ENCODE results near the gene TBX22.
"Not testable (repeated sequence)": the region's sequence is repeated elsewhere in the genome, so short reads cannot be mapped to it uniquely, and the experiment has no call there.

TBX22 gene

GRCh38 chrX:80014141-80014940 is at the start of gene TBX22:
TBX22 (plus strand) TSS chrX:80014753; CDS start chrX:80022270, 7,517 bp downstream.
- no peaks in the 10 kb centered on the region for H3K4me1 Mint-ChIP-seq (ENCODE audit: low read depth)
- intact Hi-C loops (cut with micrococcal nuclease) = no loop called here
- no peak within 1 kb of the TSS for H3K4me3 Mint-ChIP-seq
- peaks cover 9% of the 10 kb centered on the region for H3K9me3 Mint-ChIP-seq
- no peaks in the 10 kb centered on the region for H3K36me3 Mint-ChIP-seq (ENCODE audit: low read depth)
- no peak within 1 kb of the TSS for H3K27ac Mint-ChIP-seq
- H3K27me3 Mint-ChIP-seq = peaks cover 1% of the 10 kb centered on the region

- Mint-ChIP-seq H3K36me3 (ENCODE audit: low read depth) (no peaks in the 10 kb centered on the region), H3K4me3 (no peak overlapping the region), H3K9me3 (peaks cover 19% of the 10 kb centered on the region), H3K4me1 (ENCODE audit: low read depth) (no peaks in the 10 kb centered on the region), H3K27ac (no peak overlapping the region), H3K27me3 (no peaks in the 10 kb centered on the region)
- intact Hi-C loops (cut with micrococcal nuclease) = no loop called here
Observed at GRCh38 chrX:79975605-79976004, 38.9 kb upstream of the TBX22 start.

- Mint-ChIP-seq H3K27me3 (no peaks in the 10 kb centered on the region), H3K4me1 (ENCODE audit: low read depth) (no peaks in the 10 kb centered on the region), H3K9me3 (no peaks in the 10 kb centered on the region), H3K4me3 (no peak overlapping the region), H3K27ac (no peak overlapping the region), H3K36me3 (ENCODE audit: low read depth) (no peaks in the 10 kb centered on the region)
- intact Hi-C loops (cut with micrococcal nuclease) = no loop called here
Observed at GRCh38 chrX:80004458-80004857, 10.1 kb upstream of the TBX22 start.

GRCh38 chrX:80011522-80011921 is 3.0 kb upstream of the TBX22 start:
- H3K9me3 Mint-ChIP-seq = peaks cover 9% of the 10 kb centered on the region
- H3K36me3 Mint-ChIP-seq (ENCODE audit: low read depth) = no peaks in the 10 kb centered on the region
- no peak overlapping the region for H3K4me3 Mint-ChIP-seq
- H3K27ac Mint-ChIP-seq = no peak overlapping the region
- intact Hi-C loops (cut with micrococcal nuclease) = no loop called here
- no peaks in the 10 kb centered on the region for H3K4me1 Mint-ChIP-seq (ENCODE audit: low read depth)
- peaks cover 1% of the 10 kb centered on the region for H3K27me3 Mint-ChIP-seq

- Mint-ChIP-seq H3K4me3 (no peak overlapping the region), H3K4me1 (ENCODE audit: low read depth) (no peaks in the 10 kb centered on the region), H3K36me3 (ENCODE audit: low read depth) (no peaks in the 10 kb centered on the region), H3K27me3 (peaks cover 1% of the 10 kb centered on the region), H3K9me3 (peaks cover 9% of the 10 kb centered on the region), H3K27ac (no peak overlapping the region)
- intact Hi-C loops (cut with micrococcal nuclease) = no loop called here
Observed at GRCh38 chrX:80016182-80016581, 1.6 kb downstream of the TBX22 start.

GRCh38 chrX:80021621-80022020 is 7.1 kb downstream of the TBX22 start:
- H3K27ac Mint-ChIP-seq = no peak overlapping the region
- H3K4me1 Mint-ChIP-seq (ENCODE audit: low read depth) = no peaks in the 10 kb centered on the region
- intact Hi-C loops (cut with micrococcal nuclease) = no loop called here
- no peaks in the 10 kb centered on the region for H3K9me3 Mint-ChIP-seq
- peaks cover 22% of the 10 kb centered on the region for H3K27me3 Mint-ChIP-seq
- no peaks in the 10 kb centered on the region for H3K36me3 Mint-ChIP-seq (ENCODE audit: low read depth)
- H3K4me3 Mint-ChIP-seq = no peak overlapping the region

GRCh38 chrX:80022363-80023031 is 7.9 kb downstream of the TBX22 start:
- no peak overlapping the region for H3K27ac Mint-ChIP-seq
- H3K9me3 Mint-ChIP-seq = no peaks in the 10 kb centered on the region
- H3K27me3 Mint-ChIP-seq = peaks cover 22% of the 10 kb centered on the region

GRCh38 chrX:80026116-80026515 is 11.6 kb downstream of the TBX22 start:
- H3K27me3 Mint-ChIP-seq = peaks cover 22% of the 10 kb centered on the region
- H3K27ac Mint-ChIP-seq = no peak overlapping the region
- no peaks in the 10 kb centered on the region for H3K36me3 Mint-ChIP-seq (ENCODE audit: low read depth)

More at GRCh38 chrX:80022363-80023031, 7.9 kb downstream of the TBX22 start:
- H3K36me3 Mint-ChIP-seq (ENCODE audit: low read depth) = no peaks in the 10 kb centered on the region
- H3K4me3 Mint-ChIP-seq = no peak overlapping the region
- intact Hi-C loops (cut with micrococcal nuclease) = no loop called here
- H3K4me1 Mint-ChIP-seq (ENCODE audit: low read depth) = no peaks in the 10 kb centered on the region

GRCh38 chrX:80066156-80066555 is 51.6 kb downstream of the TBX22 start:
- H3K4me1 Mint-ChIP-seq (ENCODE audit: low read depth); H3K36me3 Mint-ChIP-seq (ENCODE audit: low read depth); intact Hi-C loops (cut with micrococcal nuclease); H3K4me3 Mint-ChIP-seq; H3K27ac Mint-ChIP-seq; H3K27me3 Mint-ChIP-seq: not testable (repeated sequence)
- H3K9me3 Mint-ChIP-seq = peaks cover 48% of the 10 kb centered on the region

More at GRCh38 chrX:80026116-80026515, 11.6 kb downstream of the TBX22 start:
- no peaks in the 10 kb centered on the region for H3K4me1 Mint-ChIP-seq (ENCODE audit: low read depth)
- H3K9me3 Mint-ChIP-seq = no peaks in the 10 kb centered on the region
- no peak overlapping the region for H3K4me3 Mint-ChIP-seq
- intact Hi-C loops (cut with micrococcal nuclease) = no loop called here

- intact Hi-C loops (cut with micrococcal nuclease); H3K4me3 Mint-ChIP-seq; H3K27ac Mint-ChIP-seq; H3K36me3 Mint-ChIP-seq (ENCODE audit: low read depth); H3K4me1 Mint-ChIP-seq (ENCODE audit: low read depth); H3K27me3 Mint-ChIP-seq: not testable (repeated sequence)
- peaks cover 17% of the 10 kb centered on the region for H3K9me3 Mint-ChIP-seq
Observed at GRCh38 chrX:80075625-80076024, 61.1 kb downstream of the TBX22 start.
